IMR-90 (cell line): Measurements from ENCODE around the gene TJP1. TPM values are rescaled to one million over a fixed set of nuclear protein-coding genes. Genes with fewer than 3 reads are reported as not detected.
A peak's percentile ranks its signal among the peaks of the same experiment; 100 is the strongest.

ENCODE experiments used
- ATAC-seq: fragments of 200-7000 bp; cut with Tn5 transposase; 2 replicates; pipeline ENCODE4 v1.9.1; 2020; ENCODE audit warnings: low read depth, mild to moderate bottlenecking, moderate library complexity
- BruUV-seq: library from RNA; stranded (reverse); fragments of 400-500 nt; replicated peaks from 2 replicates; lab custom pipeline; 2021; lab: Mats Ljungman, UMichigan
- CTCF ChIA-PET: fragments of 300-600 bp; formaldehyde crosslinking; extraction: SDS; loops from one replicate; lab custom pipeline; 2021; ENCODE audit warnings: antibody characterized with exemption; lab: Yijun Ruan, JAX
- POLR2A ChIA-PET: fragments of 300-600 bp; sonication (Branson Sonifier 250); formaldehyde crosslinking; loops from one replicate; lab custom pipeline; 2022; ENCODE audit warnings: antibody characterized with exemption; ENCODE audit not compliant: unreplicated experiment; lab: Charles Lee
- DNase-seq: peaks from one replicate; pipeline ENCODE4 v3.0.0; 2013
- H2AFZ ChIP-seq: replicated peaks from 2 replicates; pipeline ENCODE3; 2013; ENCODE audit warnings: low read length, mild to moderate bottlenecking; ENCODE audit not compliant: poor library complexity
- H2AK5ac ChIP-seq: 2 replicates; pipeline ENCODE4 v1.6.1; 2013; ENCODE audit warnings: low read depth, low read length, inconsistent platforms
- H2AK9ac ChIP-seq: replicated peaks from 2 replicates; pipeline ENCODE3; 2013; ENCODE audit warnings: mild to moderate bottlenecking, low read depth, low read length, moderate library complexity; ENCODE audit not compliant: poor library complexity
- H2BK120ac ChIP-seq: 2 replicates; pipeline ENCODE4 v1.6.1; 2013; ENCODE audit warnings: low read depth, low read length, inconsistent platforms
- H2BK15ac ChIP-seq: 3 replicates; pipeline ENCODE4 v1.6.1; 2013; ENCODE audit warnings: low read depth, low read length, inconsistent platforms
- H2BK20ac ChIP-seq: 2 replicates; pipeline ENCODE4 v1.6.1; 2013; ENCODE audit warnings: low read depth, mild to moderate bottlenecking, inconsistent platforms, low read length, moderate library complexity
- H2BK5ac ChIP-seq: 2 replicates; pipeline ENCODE4 v1.6.1; 2013; ENCODE audit warnings: mild to moderate bottlenecking, low read depth, low read length, inconsistent platforms; ENCODE audit not compliant: poor library complexity, severe bottlenecking
- H3K14ac ChIP-seq: replicated peaks from 2 replicates; pipeline ENCODE4 v1.6.1; 2013; ENCODE audit warnings: low read depth, low read length, inconsistent platforms
- H3K18ac ChIP-seq: 2 replicates; pipeline ENCODE4 v1.6.1; 2013; ENCODE audit warnings: low read depth, low read length, control low read depth
- H3K23ac ChIP-seq: 2 replicates; pipeline ENCODE4 v1.6.1; 2013; ENCODE audit warnings: low read depth, low read length, inconsistent platforms
- H3K27ac ChIP-seq: 2 replicates; pipeline ENCODE4 v1.5.1; 2013; ENCODE audit warnings: mild to moderate bottlenecking, control low read depth, low read length; ENCODE audit not compliant: insufficient read depth
- H3K27me3 ChIP-seq: 2 replicates; pipeline ENCODE4 v1.6.1; 2013; ENCODE audit warnings: low read length; ENCODE audit not compliant: control insufficient read depth, insufficient read depth
- H3K36me3 ChIP-seq: 2 replicates; pipeline ENCODE4 v1.6.1; 2013; ENCODE audit warnings: low read length, mixed read lengths; ENCODE audit not compliant: control insufficient read depth, insufficient read depth
- H3K4ac ChIP-seq: 2 replicates; pipeline ENCODE4 v1.6.1; 2013; ENCODE audit warnings: low read depth, low read length, inconsistent platforms
- H3K4me1 ChIP-seq: 2 replicates; pipeline ENCODE4 v1.6.1; 2013; ENCODE audit warnings: low read length, mixed read lengths; ENCODE audit not compliant: control insufficient read depth, insufficient read depth
- H3K4me2 ChIP-seq: 2 replicates; pipeline ENCODE4 v1.6.1; 2013; ENCODE audit warnings: low read depth, mild to moderate bottlenecking, control low read depth, low read length, moderate library complexity
- H3K4me3 ChIP-seq: 2 replicates; pipeline ENCODE4 v1.5.1; 2013; ENCODE audit warnings: low read depth, mild to moderate bottlenecking, control low read depth, low read length, moderate library complexity; ENCODE audit not compliant: insufficient read depth
- H3K56ac ChIP-seq: 2 replicates; pipeline ENCODE4 v1.6.1; 2013; ENCODE audit warnings: low read length, inconsistent platforms; ENCODE audit not compliant: insufficient read depth; ENCODE audit errors: extremely low read depth
- H3K79me1 ChIP-seq, 2 experiments: 2 replicates each; pipeline ENCODE4 v1.6.1; 2013; ENCODE audit warnings: low read length in 2 of 2, inconsistent platforms in 1 of 2, low read depth in 1 of 2
- H3K9ac ChIP-seq: 2 replicates; pipeline ENCODE4 v1.6.1; 2013; ENCODE audit warnings: low read depth, low read length, control low read depth
- H3K9me1 ChIP-seq: 2 replicates; pipeline ENCODE4 v1.6.1; 2013; ENCODE audit warnings: low read length, inconsistent platforms; ENCODE audit not compliant: insufficient read depth
- H3K9me3 ChIP-seq: 2 replicates; pipeline ENCODE4 v1.6.1; 2013; ENCODE audit warnings: low read length; ENCODE audit not compliant: control insufficient read depth, insufficient read depth
- H4K20me1 ChIP-seq: 2 replicates; pipeline ENCODE4 v1.6.1; 2013; ENCODE audit warnings: low read length, inconsistent platforms; ENCODE audit not compliant: insufficient read depth
- H4K5ac ChIP-seq: 2 replicates; pipeline ENCODE4 v1.6.1; 2013; ENCODE audit warnings: mild to moderate bottlenecking, low read depth, low read length, control low read depth
- H4K8ac ChIP-seq, 2 experiments: 2 replicates each; pipeline ENCODE4 v1.6.1; 2013; ENCODE audit warnings: low read depth in 2 of 2, low read length in 2 of 2, control low read depth in 1 of 2, inconsistent platforms in 1 of 2
- H4K91ac ChIP-seq: 2 replicates; pipeline ENCODE4 v1.6.1; 2013; ENCODE audit warnings: low read depth, low read length, inconsistent platforms; ENCODE audit not compliant: insufficient read depth
- BHLHE40 ChIP-seq: fragments of 150-350 bp; IDR thresholded peaks from 2 replicates; pipeline ENCODE4 v1.6.1; 2016; ENCODE audit warnings: mild to moderate bottlenecking, low read depth, low read length
- FOS ChIP-seq: fragments of 150-350 bp; IDR thresholded peaks from 2 replicates; pipeline ENCODE4 v1.6.1; 2016; ENCODE audit warnings: low read depth, low read length
- SMC3 ChIP-seq: fragments of 150-350 bp; IDR thresholded peaks from 2 replicates; pipeline ENCODE4 v1.6.1; 2016; ENCODE audit warnings: low read depth, mild to moderate bottlenecking, antibody characterized with exemption, low read length, moderate library complexity
- WGBS, 2 experiments: methylation state at CpG; one replicate each; pipeline versions ENCODE4 v1.1.5 to v1.1.7; 2013; ENCODE audit warnings: missing lambda C conversion rate in 2 of 2; ENCODE audit not compliant: insufficient read length in 1 of 2; ENCODE audit errors: extremely low coverage in 2 of 2; 5-methylcytosine and 5-hydroxymethylcytosine counted together
- dilution Hi-C: fragments of 300-500 bp; cut with HindIII; formaldehyde crosslinking; loops from one replicate; pipeline ENCODE4 v1.14.3; 2018; ENCODE audit warnings: low sequenced_read_pairs; ENCODE audit not compliant: unreplicated experiment
- in situ Hi-C: fragments of 300-500 bp; cut with MboI; formaldehyde crosslinking; loops from 3 replicates; pipeline ENCODE4 v1.14.3; 2019; ENCODE audit warnings: low sequenced_read_pairs, inconsistent platforms, mixed read lengths
- intact Hi-C: fragments of 100-400 bp; cut with micrococcal nuclease; formaldehyde crosslinking; loops from 2 replicates; pipeline ENCODE4 v1.10.0; 2022
- polyA plus RNA-seq, 3 experiments: library from polyadenylated mRNA; depleted of rRNA; stranded (reverse); fragments of >200 nt; gene quantifications; 2 replicates each; pipeline ENCODE4 v1.2.3, GENCODE V29; 2012; ENCODE audit warnings: low replicate concordance in 1 of 3
- total RNA-seq: library from RNA; depleted of rRNA; stranded (reverse); fragments of >200 nt; gene quantifications from 2 replicates; pipeline ENCODE4 v1.2.3, GENCODE V29; 2012

TJP1 gene
- total and polyA plus RNA-seq, 2 of the 4 experiments (the other 2 are of a cell fraction): 42.2 to 43.4 TPM

DNA sequence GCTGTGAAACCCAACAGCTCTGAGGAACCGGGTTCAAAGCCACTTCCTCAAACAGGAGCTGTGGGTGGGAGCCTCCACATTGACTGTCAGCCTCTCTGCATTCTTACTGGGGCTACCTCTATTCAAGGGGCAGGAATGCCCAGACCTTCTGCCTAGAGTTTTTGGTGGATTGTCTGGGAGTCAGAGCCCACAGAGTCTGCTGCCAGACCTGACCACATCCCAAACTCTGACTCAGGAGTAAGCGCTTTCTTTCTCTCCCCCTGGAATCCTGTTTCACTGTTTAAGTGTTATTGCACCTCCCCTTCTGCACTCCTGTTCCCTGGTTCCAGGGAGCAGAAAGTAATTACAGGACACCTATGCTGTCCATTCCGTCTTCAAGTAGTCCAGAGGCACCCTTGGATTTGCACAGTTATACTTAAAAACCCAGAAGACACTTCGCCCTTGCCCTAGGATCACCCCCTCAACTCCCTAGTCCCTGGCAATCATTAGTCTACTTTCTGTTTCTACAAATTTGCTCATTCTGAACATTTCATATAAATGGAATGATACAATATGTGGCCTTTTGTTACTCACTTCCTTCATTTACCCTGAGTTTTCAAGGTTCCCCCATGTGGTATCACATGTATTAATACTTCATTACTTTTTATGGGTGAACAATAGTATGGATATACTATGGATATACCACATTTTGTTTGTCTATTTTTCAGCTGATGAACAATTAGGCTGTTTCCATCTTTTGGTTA, 37.9 kb upstream of the TJP1 start:
- Histone ChIP-seq H4K8ac (peak overlapping the region in 1 of 2 experiments; percentile 72; a peak in 2 of 4 replicates), H4K20me1 (no peaks in the 10 kb centered on the region), H3K23ac (peak overlapping the region; percentile 3; the same call in 1 of the 2 replicates), H3K14ac (peak overlapping the region; percentile 50), H3K27ac (no peak overlapping the region), H3K79me1 (no peaks in the 10 kb centered on the region), H2BK20ac (peak overlapping the region; percentile 68; the same call in 1 of the 2 replicates), H2BK15ac (peak overlapping the region; percentile 81; the same call in 1 of the 3 replicates), H3K18ac (peak overlapping the region; percentile 44; the same call in 1 of the 2 replicates), H3K27me3 (no peaks in the 10 kb centered on the region), H2BK5ac (peak overlapping the region; percentile 56), H2AK5ac (peak overlapping the region; percentile 31; the same call in 1 of the 2 replicates), H2AFZ (peak overlapping the region; percentile 77), H3K9me1 (peaks cover 5% of the 10 kb centered on the region; the same call in 1 of the 2 replicates), H2BK120ac (peak overlapping the region; percentile 15), H4K5ac (peak overlapping the region; percentile 3; the same call in 1 of the 2 replicates), H3K56ac (no peak overlapping the region), H2AK9ac (peak overlapping the region; percentile 53), H3K9me3 (no peaks in the 10 kb centered on the region), H3K4me3 (no peak overlapping the region), H3K4me2 (peak overlapping the region; percentile 68; the same call in 1 of the 2 replicates), H4K91ac (peak overlapping the region; percentile 20; the same call in 1 of the 2 replicates), H3K4ac (peak overlapping the region; percentile 28), H3K9ac (no peak overlapping the region), H3K36me3 (no peaks in the 10 kb centered on the region), H3K4me1 (peaks cover 10% of the 10 kb centered on the region)
- dilution Hi-C loops: no loop called here
- no TSS peak for BruUV-seq
- TF ChIP-seq FOS (0 out of 2 replicates have a peak, but pooled peaks have one; percentile 23), SMC3 (no peak), BHLHE40 (peak; percentile 13; the same call in 1 of the 2 replicates)
- POLR2A ChIA-PET: no interaction called here
- ATAC-seq (peak; percentile 84), DNase-seq (peak; percentile 84)
- CTCF ChIA-PET: interaction anchor here (1.1 kb wide), 1 partner anchor 66 kb away, joined by 3 read pairs; no protein-coding TSS in a partner anchor
- WGBS, 2 experiments: no CpG with 5 or more reads among the region's 4 CpGs
- in situ Hi-C loops: no loop called here
- intact Hi-C loops: no loop called here
